NT2/D1 (cell line): Measurements from ENCODE around the gene CFAP73.
A peak's percentile ranks its signal among the peaks of the same experiment; 100 is the strongest.

Source experiments
- DNase-seq: peaks from one replicate; pipeline ENCODE4 v3.0.0-alpha.2; 2011; ENCODE audit warnings: low read depth, low spot score
- H3K27me3 ChIP-seq: 2 replicates; pipeline ENCODE4 v1.6.0; 2011; ENCODE audit warnings: mild to moderate bottlenecking; ENCODE audit not compliant: insufficient read length, insufficient read depth
- H3K36me3 ChIP-seq: 2 replicates; pipeline ENCODE4 v1.6.1; 2011; ENCODE audit warnings: mild to moderate bottlenecking, low read length, mixed read lengths; ENCODE audit not compliant: insufficient read depth, insufficient read length
- H3K4me1 ChIP-seq: 2 replicates; pipeline ENCODE4 v1.5.1; 2011; ENCODE audit not compliant: insufficient read depth, insufficient read length
- H3K4me3 ChIP-seq: 2 replicates; pipeline ENCODE4 v1.5.1; 2011; ENCODE audit warnings: low read depth; ENCODE audit not compliant: insufficient read length
- H3K9ac ChIP-seq: 2 replicates; pipeline ENCODE4 v1.6.0; 2011; ENCODE audit warnings: low read depth; ENCODE audit not compliant: insufficient read length
- H3K9me3 ChIP-seq: 2 replicates; pipeline ENCODE4 v1.5.1; 2011; ENCODE audit warnings: mild to moderate bottlenecking, low read length; ENCODE audit not compliant: insufficient read depth
- SUZ12 ChIP-seq: IDR thresholded peaks from 2 replicates; pipeline ENCODE4 v1.6.1; 2011; ENCODE audit not compliant: insufficient read length, insufficient read depth; ENCODE audit errors: extremely low read depth
- YY1 ChIP-seq: IDR thresholded peaks from 2 replicates; pipeline ENCODE4 v1.6.1; 2011; ENCODE audit not compliant: insufficient read length, insufficient read depth
- ZNF274 ChIP-seq: IDR thresholded peaks from 2 replicates; pipeline ENCODE4 v1.6.1; 2011; ENCODE audit warnings: mild to moderate bottlenecking, low read depth, low read length

CFAP73 gene

DNA sequence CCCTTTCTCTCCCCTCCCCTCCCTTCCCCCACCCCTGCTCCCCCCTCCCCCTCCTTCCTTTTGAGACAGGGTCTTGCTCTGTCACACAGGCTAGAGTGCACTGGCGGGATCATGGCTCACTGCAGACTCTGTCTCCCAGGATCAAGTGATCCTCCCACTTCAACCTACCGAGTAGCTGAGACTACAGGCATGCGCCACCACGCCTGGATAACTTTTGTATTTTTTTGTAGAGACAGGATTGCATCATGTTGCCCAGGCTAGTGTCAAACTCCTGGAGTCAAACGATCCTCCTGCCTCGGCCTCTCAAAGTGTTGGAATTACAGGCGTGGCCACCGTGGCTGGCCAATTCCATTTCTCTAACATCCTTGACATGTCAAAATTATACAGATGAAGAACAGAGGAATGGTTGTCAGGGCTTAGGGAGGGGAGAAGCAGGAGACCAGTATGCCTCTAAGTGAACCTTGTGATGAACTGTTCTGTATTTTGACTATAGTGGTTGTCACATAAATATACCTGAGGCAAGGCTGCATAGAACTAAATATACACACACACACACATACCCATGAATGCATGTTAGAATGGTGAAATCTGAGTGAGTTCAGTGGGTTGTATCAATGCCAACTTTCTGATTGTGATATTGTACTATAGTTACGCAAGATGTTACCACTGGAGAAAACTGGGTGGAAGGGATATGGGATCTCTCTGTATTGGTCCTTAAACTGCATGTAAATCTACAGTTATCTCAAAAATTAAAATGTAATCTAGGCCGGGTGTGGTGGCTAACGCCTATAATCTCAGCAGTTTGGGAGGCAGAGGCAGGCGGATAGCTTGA is 3.6 kb upstream of the CFAP73 start:
- H3K27me3 ChIP-seq: peaks cover 9% of the 10 kb centered on the region
- no peaks in the 10 kb centered on the region for H3K36me3 ChIP-seq
- DNase-seq: no peak
- no peak overlapping the region for H3K9ac ChIP-seq
- TF ChIP-seq SUZ12 (no peak), YY1 (no peak), ZNF274 (no peak)
- H3K4me3 ChIP-seq: no peak overlapping the region
- H3K4me1 ChIP-seq: peaks cover 15% of the 10 kb centered on the region
- no peaks in the 10 kb centered on the region for H3K9me3 ChIP-seq

GRCh38 chr12:113146999-113147398 is 2.5 kb upstream of the CFAP73 start:
- TF ChIP-seq ZNF274: no peak
- no peak for TF ChIP-seq SUZ12
- TF ChIP-seq YY1: no peak
- DNase-seq: no peak
- Histone ChIP-seq H3K4me3 (no peak overlapping the region), H3K36me3 (no peaks in the 10 kb centered on the region), H3K4me1 (peaks cover 15% of the 10 kb centered on the region), H3K9me3 (no peaks in the 10 kb centered on the region), H3K9ac (no peak overlapping the region), H3K27me3 (peaks cover 19% of the 10 kb centered on the region)

DNA sequence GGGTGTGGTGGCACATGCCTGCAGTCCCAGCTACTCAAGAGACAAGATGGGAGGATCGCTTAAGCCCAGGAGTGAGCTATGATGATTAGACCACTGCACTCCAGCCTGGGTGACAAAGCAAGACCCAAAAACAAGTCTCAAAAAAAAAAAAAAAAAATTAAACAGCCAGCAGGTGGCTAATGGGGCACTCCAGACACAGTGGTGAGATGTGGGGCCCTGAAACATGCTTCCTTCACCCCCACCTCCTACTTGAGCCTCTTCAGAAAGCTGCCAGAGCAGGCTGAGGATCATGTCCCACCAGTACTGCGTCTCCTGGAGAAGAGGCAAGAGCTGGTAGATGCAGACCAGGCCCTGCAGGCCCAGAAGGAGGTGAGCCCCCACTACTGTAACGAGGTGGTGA is 2.1 kb downstream of the CFAP73 start:
- Histone ChIP-seq H3K36me3 (peaks cover 3% of the 10 kb centered on the region), H3K4me3 (no peak overlapping the region), H3K27me3 (peaks cover 54% of the 10 kb centered on the region), H3K4me1 (peaks cover 28% of the 10 kb centered on the region), H3K9ac (no peak overlapping the region), H3K9me3 (no peaks in the 10 kb centered on the region)
- TF ChIP-seq SUZ12 (no peak), ZNF274 (no peak), YY1 (no peak)
- no peak for DNase-seq

GRCh38 chr12:113152196-113152834 is 2.8 kb downstream of the CFAP73 start:
- TF ChIP-seq YY1: no peak
- no peak for TF ChIP-seq SUZ12
- TF ChIP-seq ZNF274: no peak
- peak overlapping the region; percentile 3 for H3K4me3 ChIP-seq
- H3K36me3 ChIP-seq: peaks cover 9% of the 10 kb centered on the region
- peaks cover 54% of the 10 kb centered on the region for H3K27me3 ChIP-seq
- no peak for DNase-seq
- peaks cover 28% of the 10 kb centered on the region for H3K4me1 ChIP-seq
- H3K9ac ChIP-seq: peak overlapping the region; percentile 34
- H3K9me3 ChIP-seq: no peaks in the 10 kb centered on the region

DNA sequence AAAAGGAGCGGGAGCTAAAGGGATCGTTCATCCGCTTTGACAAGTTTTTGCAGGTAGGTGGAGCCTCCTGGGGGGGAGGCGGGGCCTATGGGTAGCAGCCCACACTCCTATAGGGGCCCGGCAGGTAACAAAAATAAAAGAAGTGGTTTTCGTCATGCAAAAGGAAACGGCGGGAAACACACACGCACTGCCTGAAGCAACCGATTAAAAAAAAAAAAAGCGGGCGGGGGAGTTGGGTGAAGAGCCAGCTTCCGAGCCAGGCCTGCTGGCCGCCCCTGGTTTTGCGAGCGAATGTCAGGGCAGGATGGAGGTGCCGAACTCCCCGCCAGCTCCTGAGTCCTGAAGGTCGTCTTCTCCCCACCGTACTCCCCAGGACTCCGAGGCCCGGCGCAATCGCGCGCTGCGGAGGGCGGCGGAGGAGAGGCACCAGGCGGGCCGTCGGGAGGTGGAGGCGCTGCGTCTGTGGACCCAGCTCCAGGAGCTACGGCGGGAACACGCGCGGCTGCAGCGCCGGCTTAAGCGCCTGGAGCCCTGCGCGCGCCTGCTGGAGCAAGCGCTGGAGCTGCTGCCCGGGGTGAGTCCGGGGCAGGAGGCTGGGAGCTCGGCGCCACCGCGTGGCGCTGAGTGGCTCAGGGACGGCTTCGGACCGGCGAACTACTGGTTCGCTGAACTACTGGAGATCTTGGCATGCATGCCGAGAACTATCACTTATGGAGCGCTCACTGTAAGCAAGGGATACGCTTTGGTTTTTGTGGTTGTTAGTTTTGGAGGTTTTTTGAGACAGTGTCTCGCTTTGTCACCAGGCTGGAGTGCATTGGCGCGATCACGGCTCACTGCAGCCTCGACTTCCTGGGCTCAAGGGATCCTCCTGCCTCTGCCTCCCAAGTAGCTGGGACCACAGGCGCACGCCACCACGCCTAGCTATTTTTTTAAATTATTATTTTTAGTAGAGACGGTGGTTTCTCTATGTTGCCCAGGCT is 3.6 kb downstream of the CFAP73 start:
- Histone ChIP-seq H3K9me3 (no peaks in the 10 kb centered on the region), H3K27me3 (peaks cover 54% of the 10 kb centered on the region), H3K36me3 (peaks cover 18% of the 10 kb centered on the region), H3K9ac (peak overlapping the region; percentile 85), H3K4me3 (peak overlapping the region; percentile 49), H3K4me1 (peaks cover 28% of the 10 kb centered on the region)
- TF ChIP-seq YY1 (no peak), SUZ12 (no peak), ZNF274 (no peak)
- peak; percentile 72 for DNase-seq

DNA sequence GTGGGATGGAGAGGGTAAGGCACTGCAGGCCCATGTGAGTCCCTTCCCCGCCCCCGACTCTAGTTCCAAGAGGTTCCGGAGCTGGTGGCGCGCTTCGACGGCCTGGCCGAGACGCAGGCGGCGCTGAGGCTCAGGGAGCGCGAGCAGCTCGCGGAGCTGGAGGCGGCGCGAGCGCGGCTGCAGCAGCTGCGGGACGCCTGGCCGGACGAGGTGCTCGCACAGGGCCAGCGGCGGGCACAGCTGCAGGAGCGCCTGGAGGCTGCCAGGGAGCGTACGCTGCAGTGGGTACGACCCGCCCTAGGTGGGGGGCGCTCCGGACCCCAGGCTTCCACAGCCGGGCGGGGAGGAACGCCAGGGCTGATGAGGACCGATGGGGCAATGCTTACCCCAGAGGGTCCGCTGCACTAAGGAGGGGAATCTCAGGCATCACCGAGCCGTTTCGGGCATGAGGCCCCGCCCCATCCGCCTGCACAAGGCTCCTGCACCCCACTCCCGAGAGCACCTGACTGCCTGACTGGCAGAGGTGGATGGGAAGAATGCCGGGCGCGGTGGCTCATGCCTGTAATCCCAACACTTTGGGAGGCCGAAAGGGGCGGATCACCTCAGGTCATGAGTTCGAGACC is 4.9 kb downstream of the CFAP73 start:
- Histone ChIP-seq H3K27me3 (peaks cover 54% of the 10 kb centered on the region), H3K4me1 (peaks cover 24% of the 10 kb centered on the region), H3K4me3 (peak overlapping the region; percentile 48), H3K9ac (peak overlapping the region; percentile 76), H3K9me3 (no peaks in the 10 kb centered on the region), H3K36me3 (peaks cover 31% of the 10 kb centered on the region)
- TF ChIP-seq ZNF274: no peak
- TF ChIP-seq SUZ12: peak; percentile 22
- no peak for DNase-seq
